Measurements from ENCODE around the gene ASTN1.

ASTN1 gene

DNA sequence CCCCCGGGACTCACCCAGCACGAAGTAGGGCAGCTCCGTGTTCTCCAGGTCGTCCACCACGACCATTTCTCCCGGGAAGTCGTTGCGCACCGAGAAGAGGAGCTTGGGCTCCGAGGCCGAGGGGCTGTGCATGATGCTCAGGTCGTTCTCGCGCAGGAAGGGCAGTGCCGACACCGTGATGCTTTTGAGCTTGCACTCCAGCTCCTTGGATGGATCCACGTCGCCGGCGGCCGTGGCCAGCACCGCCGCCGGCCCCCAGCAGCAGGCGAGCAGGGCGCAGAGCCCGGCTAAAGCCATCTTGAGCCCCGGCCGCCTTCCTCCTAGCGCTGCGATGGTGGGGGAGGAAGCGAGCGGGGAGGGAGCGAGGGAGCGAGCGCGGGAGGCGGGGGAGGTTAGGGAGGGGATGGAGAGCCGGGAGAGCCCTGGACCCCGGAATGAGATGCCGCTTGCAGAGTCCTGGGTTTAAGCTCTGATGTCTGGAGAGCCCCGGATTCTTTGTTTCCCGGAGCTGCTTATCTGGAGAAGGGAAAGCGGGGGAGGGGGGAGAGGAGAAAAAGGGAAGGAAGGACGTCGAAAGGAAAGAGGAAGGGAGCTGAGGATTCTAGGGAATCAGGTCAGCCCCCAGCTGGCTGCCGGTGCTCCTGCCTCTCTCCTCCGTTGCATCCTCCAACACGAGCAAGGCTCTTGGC, at the start of gene ASTN1:
Gene ASTN1 (minus strand): TSS at position 333 of the 689 bp plus-strand sequence. CDS start 36 bp downstream, at position 297.
- no peak for DNase-seq (ENCODE audit: low read depth in 2 of 2)

DNA sequence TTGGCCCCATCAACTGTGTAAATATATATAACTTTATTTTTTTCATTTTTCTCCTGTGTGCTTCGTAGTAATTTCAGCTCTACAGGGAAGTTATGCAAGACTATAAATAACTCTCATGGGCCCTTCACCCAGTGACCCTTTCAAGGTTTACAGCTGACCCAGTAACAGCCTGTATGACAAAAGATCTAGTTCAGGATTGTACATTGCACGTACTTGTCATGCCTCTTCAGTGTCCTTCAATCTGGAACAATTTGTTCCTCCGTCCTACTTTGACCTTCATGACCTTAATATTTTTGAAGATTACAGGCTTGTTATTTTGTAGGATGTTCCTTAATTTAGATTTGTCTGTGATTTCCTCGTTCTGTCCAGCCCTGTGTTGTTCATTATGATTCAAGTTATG, 46.7 kb upstream of the ASTN1 start:
- DNase-seq (ENCODE audit: low read depth in 2 of 2) = no peak

DNA sequence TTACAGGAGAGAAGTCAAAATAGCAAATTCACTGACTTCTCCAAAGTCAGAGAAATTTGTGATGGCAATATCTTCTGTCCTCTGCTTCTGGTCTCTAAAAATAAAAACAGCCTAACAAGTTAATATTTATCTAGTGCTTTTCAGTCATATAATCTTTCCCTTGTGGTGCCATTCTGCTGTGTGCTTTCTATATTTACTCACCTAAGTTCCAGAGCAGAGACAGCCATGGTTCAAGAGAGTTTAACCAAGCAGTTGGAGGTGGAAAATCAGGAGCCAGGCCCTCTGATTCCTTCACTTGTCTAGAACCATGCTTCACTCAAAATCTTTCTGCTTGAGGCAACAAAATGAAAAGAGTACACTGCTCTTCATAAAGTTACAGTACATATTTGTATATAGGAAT, 45.6 kb upstream of the ASTN1 start:
- no peak for DNase-seq (ENCODE audit: low read depth in 2 of 2)

DNA sequence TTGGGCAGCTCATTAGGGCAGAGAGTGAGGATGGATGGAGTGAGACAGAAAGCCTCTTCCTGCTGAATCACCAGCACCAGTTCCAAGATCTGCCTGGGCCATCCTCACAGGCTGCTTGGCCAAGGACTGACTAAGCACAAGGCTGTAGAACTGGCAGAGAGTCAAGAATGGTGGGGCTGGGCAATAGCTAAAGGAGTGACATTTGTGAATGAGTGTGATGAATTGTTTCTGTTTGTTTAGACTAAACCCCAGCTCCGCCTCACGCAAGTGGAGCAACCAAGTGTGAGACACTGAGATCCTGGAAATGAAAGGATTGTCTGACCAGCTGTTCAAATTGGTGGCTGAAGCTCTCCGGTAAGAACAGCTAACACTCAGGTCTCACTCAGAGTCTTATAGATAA, 44.8 kb upstream of the ASTN1 start:
- no peak for DNase-seq (ENCODE audit: low read depth in 2 of 2)

DNA sequence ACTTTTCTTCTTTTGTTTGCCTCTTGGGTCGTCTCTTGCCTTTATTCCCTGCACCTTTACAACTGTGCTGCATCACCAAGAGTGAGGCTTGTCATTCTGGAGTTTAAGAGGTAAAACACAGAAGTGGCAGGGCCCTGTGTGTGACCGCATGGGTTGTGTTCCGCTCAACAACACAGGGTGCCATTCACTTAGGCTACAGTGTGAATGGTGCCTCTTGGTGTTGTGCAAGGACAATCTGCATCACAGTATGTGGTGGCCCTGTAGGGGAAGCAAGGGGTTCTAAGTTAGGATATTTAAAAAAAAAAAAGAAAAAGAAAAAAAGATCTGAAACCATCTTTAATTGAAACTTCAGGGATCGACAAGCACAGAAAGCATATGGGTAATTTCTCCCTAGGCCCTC, 44.4 kb upstream of the ASTN1 start:
- no peak for DNase-seq (ENCODE audit: low read depth in 2 of 2)

DNA sequence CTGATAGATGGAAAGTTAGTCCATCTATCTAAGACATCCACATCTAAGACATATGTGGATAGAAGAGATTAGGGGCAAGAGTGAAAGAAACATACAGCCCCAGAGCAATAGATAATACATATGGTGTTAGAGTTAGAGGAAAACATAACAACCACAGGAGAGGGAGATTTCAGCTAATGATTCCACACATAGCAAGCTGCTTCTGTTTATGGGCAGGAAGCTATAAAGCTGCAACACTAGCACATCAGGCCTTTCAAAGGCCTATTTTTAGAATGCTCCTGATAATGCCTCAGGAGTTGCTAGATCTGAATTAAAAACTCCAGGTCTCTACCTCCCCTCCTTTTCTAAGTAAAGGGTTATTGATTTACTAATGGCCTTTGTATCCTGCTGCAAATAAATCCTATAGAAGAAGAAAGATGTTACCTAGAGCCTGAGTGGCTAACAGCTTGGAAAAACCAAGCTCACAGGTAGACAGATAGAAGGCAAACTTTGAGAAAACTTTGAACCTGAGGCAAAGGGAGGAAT, 42.4 kb upstream of the ASTN1 start:
- no peak for DNase-seq (ENCODE audit: low read depth in 2 of 2)

DNA sequence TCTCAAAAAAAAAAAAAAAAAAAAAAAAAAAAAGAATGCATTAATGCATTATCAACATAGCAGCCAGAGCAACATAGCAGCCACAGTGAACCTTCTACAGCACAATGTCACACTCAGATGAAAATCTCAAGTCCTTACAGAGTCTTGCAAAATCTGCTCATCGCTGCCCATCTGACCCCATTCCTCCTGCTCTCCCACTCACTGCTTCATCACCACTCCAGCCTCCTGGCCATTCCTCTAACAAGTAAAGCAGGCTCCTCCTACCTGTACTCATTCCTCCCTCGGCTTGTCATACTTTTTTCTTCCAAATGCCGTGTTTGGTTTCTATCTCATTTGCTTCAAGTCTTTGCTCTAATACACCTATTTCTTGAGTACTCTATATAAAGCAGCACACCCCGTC, 35.8 kb upstream of the ASTN1 start:
- DNase-seq (ENCODE audit: low read depth in 2 of 2) = no peak

DNA sequence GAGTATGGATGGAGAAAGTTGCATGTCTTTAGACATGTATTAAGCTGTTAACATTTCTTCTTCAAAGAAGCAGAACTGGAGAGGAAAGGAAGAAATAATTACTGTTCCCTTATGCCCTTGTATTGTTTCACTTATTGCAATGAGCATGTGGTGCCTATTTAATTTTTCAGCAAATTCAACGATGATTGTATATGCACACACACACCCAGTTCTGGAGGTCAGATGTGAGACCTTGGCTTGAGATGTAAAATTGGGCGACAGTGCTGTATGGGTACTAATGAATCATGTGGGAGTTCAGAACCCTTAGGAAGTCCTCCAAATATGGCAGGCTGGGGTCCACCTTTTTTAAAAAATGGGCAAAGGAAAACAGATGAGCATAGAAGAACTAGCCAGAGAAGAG, 33.7 kb upstream of the ASTN1 start:
- no peak for DNase-seq (ENCODE audit: low read depth in 2 of 2)

DNA sequence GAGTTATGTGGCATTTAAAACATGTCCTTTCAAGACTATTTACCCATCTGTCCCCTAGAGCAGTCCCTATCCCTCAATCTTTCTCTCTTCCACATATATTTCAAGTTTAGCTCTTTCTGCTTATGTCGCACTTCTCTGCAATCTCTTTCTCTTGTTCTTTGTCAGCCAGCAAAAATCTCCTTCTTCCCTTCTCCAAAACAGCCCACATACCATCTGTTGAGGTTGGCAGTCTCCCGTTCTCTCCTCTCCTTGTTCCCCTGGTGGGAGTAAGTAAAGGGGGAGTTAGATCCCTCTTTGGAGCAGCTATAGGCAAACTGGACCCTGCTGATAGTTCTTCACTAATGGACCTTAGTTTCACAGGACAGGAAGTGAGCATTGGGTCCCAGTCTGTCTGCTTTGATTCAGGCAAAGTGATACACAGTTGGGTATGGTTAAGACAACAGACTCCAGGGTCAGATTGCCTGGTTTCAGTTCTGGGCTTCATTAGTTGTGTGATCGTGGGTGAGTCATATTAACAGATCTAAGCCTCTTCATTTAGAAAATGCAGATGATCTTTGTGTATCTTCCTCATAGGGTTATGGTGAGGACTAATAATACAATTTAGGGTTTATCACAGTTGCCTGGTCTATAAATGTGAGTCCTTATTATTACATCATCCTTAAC, 25.9 kb upstream of the ASTN1 start:
- no peak for DNase-seq (ENCODE audit: low read depth in 2 of 2)

DNA sequence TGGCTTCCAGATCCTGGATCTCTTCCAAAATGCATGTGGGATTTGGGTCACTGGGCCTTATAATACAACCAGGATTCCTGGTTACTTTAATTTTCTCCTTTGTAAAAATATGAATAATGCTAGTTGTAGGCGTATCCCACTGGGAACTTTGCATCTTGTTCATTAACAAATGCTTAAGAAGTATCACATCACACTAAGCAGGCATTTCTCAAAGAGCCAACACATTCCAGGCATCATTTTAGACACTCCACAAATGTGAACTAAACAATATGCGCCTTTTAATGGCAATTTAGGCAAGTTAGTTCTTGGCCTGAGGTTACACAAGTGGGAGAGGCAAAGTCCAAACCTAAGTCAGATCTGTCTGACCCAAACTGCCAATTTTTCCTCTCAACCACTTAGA, 22.1 kb upstream of the ASTN1 start:
- DNase-seq (ENCODE audit: low read depth in 2 of 2) = no peak

DNA sequence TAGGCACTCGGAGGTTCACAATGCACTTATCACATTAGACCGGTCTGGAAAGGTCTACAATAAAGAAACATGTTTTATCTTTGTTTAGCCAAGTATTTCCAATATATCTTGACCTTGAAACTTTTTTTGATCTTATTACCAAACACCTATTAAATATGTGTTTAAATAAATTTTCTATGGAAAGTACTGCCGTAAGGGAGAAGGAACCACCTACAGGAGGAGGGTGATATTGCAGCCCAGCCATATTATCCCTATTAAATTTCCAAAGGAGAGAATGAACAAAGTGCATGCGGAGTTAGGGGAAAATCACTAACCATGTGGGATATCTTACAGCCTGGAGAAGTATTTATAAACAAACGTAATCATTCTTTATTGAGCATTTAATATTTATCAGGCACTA, 20.7 kb upstream of the ASTN1 start:
- DNase-seq (ENCODE audit: low read depth in 2 of 2) = no peak

DNA sequence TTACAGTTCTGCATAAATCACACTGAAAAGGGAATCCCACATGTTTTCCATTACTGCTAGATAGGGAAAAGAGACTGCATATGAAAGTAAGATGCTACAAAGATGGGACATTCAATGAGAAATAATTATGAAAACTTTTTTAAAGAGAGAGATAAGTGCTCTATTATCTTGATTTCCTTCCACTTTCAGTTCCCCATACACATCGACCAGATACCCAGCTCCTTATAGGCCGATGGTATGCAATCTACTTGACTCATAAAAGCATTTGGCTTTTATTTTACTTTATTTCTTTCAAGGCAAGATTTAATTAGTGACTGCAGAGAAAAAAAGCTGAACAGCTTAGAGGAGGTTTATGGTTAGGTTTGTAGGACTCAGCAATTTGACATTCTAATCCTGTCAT, 19.3 kb upstream of the ASTN1 start:
- no peak for DNase-seq (ENCODE audit: low read depth in 2 of 2)

DNA sequence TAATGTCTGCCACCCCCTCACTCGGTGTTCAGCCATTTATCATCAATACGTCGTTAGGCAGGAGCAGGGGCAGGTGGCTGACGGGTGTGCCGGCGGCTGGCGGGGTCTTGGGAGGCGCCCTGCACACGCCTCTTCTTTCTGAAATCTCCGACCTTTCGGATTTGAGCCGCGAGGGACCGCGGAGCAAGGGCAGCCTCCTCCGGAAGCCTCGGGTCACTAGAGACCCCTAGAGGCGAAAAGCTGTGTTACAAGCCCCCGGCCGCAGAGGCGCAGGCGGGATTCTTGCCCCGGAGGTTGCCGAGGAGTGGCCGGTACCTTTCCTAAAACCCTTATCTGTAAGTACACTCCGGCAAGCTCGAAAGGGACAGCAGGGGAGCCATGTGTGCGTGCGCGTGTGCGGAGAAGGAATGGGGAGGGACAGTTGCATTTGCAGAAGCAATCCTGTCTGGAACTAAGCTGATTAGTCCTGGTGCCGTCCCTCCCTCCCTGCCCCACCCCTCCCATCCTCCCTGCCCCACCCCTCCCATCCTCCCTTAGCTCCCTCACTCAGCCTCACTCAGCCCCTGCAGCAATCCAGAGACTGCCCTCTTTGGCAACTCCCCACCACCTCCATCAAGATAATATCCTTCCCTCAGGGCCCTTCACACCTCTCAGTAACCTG, 17.2 kb upstream of the ASTN1 start:
- DNase-seq (ENCODE audit: low read depth in 2 of 2) = no peak

DNA sequence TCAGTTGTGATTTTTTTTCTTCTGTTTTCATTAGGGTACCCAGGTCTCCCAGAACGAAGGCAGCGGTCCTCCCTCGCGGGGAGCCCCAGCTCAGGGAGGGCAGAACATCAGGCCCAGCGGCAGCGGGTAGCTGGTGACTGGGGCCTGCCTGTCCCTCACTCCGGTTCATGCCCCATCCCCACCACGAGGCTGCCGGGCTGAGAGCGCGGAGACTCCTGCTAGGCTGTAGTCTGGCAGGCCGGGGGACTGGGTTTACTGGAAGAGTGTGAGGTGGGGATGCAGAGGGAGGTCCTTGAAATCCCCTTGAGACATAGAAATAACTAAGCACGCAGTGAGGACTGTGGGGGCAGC, 16.7 kb upstream of the ASTN1 start:
- no peak for DNase-seq (ENCODE audit: low read depth in 2 of 2)

DNA sequence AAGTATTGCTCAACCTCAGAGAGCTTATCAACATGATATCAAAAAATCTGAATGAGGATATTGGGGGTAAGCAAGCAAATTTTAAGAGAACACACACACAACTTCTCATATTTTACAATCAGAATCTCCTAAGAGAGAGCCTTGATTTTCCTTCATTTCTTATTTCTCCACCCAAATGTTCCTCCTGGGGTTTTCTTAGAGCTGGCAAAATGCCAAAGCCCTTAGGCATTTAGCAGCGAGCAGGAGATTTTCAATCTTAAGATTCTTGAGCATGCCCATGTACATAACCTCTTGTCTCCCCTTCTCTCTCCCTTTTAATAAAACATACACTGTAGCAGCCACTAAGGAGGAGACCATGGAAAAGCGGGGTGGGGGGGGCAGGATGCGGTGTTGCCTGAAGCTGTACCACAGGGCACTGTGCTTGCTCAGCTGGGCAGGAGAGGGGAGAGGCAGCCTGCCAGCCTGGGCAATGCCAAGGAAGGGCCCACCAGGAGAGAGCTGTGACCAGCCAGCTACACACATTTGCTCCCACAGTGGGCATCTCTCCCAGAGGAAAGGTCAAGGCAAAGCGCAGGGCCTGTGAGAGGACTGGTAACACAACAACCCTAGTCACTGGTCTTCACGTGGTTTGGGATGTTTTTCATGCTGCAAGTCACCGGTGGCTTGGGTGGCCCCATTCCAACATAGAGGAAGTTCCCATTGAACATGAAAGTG, 10.6 kb upstream of the ASTN1 start:
- no peak for DNase-seq (ENCODE audit: low read depth in 2 of 2)

DNA sequence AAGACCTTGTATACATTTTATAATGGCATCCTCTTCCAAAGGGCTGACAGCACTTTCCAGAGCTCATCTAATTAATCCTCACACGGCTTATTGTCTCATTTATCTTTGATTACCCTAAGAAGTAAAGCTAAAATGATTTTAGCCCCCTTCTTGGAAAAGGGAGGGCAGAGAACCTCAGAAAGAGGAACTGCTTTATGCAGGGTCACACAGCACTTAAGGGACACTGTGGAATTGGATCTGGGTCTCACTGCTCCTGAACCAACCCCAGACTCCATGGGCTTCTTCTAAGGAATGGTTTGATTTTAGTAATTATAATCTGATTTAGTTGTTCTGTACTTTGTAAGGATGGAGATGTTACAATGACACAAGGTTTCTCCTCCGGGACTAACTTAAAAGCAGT, 9.5 kb upstream of the ASTN1 start:
- DNase-seq (ENCODE audit: low read depth in 2 of 2) = no peak

DNA sequence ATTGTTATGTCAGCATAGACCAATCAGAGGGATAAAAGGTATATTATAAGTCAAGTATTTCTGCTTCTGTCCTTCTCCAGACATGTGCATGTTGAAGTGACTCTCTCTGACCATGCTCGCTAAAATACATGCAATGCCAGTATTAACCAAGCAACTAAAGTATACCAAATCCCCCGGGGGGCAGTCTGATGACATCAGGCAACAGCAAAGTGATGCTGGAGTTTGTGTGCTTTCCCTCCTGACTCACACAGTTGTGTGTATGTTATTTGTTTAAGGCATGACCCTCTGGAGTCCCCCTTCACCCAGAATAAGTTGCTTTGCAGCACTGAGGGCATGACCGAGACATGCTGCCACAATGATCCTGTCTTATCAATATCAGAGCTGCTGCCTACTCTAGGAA, 8.4 kb upstream of the ASTN1 start:
- no peak for DNase-seq (ENCODE audit: low read depth in 2 of 2)

DNA sequence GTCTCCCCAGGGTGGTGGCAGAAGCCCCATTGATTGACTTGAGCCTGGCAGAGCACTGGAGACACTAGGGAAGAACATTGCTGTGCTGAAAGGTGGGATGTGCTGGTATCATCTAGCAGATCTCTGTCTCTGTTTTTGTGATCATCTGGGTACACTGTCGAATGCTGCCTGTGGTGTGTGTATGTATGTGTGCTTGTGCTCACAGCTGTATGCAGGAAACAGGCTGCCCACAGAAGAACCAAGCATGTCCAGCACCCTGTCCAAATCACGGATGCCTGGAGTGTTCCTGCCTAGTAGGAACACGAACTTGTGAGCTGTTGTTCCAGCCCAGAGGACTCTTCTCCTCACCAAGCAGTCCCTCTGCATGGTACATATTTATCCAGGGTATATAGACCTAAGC, 7.8 kb upstream of the ASTN1 start:
- no peak for DNase-seq (ENCODE audit: low read depth in 2 of 2)

DNA sequence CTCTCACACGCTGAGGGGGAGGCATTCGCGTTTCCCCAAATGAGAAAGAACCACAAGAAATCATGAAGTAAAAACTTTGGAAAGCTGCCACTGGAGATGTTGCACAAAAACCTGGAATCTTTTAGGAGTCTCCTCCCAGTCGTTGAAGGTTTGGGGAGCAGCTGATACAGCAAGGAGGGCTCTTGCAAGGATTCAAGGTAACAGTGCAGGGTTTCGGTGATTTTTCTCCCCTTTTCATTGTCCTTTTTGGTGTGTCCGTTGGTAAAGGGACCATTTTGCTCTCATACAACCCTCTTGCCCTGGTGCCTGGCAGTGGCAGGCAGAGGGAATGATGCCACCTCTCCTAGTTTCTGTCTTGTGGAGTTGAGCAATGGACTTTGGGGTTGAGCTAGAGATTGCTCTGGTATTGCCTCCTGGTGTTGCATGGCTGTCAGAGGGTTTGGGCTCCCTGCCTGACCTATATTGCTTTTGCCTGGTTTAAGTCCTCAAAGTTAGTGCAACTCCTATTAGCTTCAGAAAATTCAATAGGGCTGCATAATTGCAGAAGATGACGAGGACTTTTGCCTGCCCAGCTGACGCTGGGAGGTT, 7.1 kb upstream of the ASTN1 start:
- no peak for DNase-seq (ENCODE audit: low read depth in 2 of 2)

DNA sequence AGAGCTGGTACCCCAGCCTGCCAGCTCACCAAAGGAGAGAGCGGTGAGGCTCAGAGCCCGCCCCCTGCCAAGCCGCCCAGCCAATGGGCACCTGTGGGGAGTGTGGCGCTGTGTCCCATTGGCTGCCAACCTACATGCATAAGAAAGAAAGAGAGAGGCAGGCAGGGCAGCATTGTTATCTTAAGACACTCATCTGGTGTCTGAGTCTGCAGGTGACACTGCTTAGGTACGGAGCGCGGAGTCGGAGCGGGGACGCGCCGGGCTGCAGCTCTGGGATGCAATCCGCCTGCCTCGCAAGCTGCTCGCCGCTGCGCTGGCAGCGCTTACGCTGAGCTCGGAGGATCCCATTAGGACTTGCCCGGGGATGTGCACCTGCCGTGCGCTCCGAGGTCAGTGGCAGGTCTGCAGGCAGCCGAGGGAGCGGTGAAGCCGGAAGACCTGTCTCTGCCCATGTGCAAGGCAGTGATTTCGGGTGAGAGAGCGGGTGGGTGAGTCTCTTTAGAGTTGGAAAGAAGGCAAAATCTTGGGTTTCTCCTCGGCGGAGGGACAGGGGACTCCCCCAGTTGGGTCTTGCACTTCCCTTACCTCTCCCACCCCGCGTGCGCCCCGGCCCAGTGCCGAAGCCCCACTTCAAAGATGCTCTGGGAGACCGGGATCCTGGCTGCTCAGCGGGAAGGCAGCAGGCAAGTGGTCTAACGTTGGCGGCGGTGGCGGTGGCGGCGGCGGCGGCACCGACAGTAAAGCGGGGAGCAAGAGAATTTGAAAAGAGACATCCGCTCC, 6.4 kb upstream of the ASTN1 start, which contains the start of gene BRINP2:
Gene BRINP2 (plus strand): TSS at position 203 of the 780 bp plus-strand sequence. CDS start 58,919 bp downstream, outside the sequence.
- DNase-seq (ENCODE audit: low read depth in 2 of 2) = no peak

DNA sequence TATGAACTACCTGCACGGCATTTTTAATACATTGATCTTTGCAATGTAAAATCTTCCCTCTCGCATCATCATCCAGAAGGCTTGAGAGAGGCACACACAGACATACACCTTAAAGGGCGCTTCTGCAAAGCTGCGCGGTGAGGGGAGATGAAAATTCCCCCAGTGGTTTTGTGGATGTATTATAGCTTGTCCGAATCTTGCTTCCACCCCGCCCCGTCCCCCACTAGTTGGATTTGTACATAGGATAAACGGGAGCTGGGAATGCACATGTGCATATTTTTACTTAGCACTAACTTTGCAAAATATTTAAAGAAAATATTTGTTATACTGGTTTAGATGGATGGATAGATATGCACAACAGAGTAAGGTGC, 542 bp upstream of the ASTN1 start:
- DNase-seq (ENCODE audit: low read depth in 2 of 2) = no peak
